ENCODE measurements around the gene TAP1.
A peak's percentile ranks its signal among the peaks of the same experiment; 100 is the strongest.
"Not testable (repeated sequence)": the region's sequence is repeated elsewhere in the genome, so short reads cannot be mapped to it uniquely, and the experiment has no call there.

TAP1 gene

DNA sequence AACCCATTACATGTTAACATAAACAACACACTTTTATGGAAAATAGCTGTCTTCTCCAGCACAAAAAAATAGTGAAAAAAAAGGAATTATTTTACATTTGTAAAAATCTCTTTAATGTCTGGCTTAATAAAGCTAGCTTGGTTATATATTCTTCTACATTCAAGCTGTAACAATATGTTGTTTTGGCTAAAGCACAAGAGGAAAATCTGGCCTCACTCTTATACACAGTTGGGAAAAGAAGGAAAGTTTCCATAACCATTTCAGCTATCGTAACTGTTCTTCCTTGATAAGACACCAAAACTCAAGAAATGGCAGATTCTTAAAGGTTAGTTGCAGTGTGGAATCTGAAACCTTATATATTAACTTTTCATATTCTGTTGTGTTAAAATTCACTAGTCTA is 44.3 kb downstream of the TAP1 start:
- no peak overlapping the region for H3K4me3 ChIP-seq (ENCODE audit: low read depth, low read length, poor library complexity, severe bottlenecking)
- no peak overlapping the region for H3K4me2 ChIP-seq (ENCODE audit: low read length)
- no peaks in the 10 kb centered on the region for H3K27me3 ChIP-seq (ENCODE audit: insufficient read depth, low read length)
- no peak overlapping the region for H2AFZ ChIP-seq (ENCODE audit: low read length)
- H3K27ac ChIP-seq (ENCODE audit: low read depth, low read length, poor library complexity, severe bottlenecking) = no peak overlapping the region
- TF ChIP-seq, protein P1, sequence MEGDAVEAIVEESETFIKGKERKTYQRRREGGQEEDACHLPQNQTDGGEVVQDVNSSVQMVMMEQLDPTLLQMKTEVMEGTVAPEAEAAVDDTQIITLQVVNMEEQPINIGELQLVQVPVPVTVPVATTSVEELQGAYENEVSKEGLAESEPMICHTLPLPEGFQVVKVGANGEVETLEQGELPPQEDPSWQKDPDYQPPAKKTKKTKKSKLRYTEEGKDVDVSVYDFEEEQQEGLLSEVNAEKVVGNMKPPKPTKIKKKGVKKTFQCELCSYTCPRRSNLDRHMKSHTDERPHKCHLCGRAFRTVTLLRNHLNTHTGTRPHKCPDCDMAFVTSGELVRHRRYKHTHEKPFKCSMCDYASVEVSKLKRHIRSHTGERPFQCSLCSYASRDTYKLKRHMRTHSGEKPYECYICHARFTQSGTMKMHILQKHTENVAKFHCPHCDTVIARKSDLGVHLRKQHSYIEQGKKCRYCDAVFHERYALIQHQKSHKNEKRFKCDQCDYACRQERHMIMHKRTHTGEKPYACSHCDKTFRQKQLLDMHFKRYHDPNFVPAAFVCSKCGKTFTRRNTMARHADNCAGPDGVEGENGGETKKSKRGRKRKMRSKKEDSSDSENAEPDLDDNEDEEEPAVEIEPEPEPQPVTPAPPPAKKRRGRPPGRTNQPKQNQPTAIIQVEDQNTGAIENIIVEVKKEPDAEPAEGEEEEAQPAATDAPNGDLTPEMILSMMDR (IDR thresholded peaks at IDR 0.05; ENCODE audit: low read length) = no peak
- TF ChIP-seq EZH2 (IDR thresholded peaks at IDR 0.05; ENCODE audit: borderline replicate concordance, low read length) = no peak
- no peaks in the 10 kb centered on the region for H3K9me2 ChIP-seq (ENCODE audit: low read depth, low read length)
- H3K9me3 ChIP-seq (ENCODE audit: low read length) = no peaks in the 10 kb centered on the region
- no peaks in the 10 kb centered on the region for H3F3A ChIP-seq (ENCODE audit: insufficient read depth, low read length)
- H3K79me2 ChIP-seq (ENCODE audit: insufficient read depth, low read length) = no peaks in the 10 kb centered on the region
- H4K20me1 ChIP-seq (ENCODE audit: insufficient read depth, low read length) = no peaks in the 10 kb centered on the region
- no peak overlapping the region for H3K9ac ChIP-seq (ENCODE audit: low read length)
- peaks cover 6% of the 10 kb centered on the region; the same call in 1 of the 2 replicates for H3K36me3 ChIP-seq (ENCODE audit: insufficient read depth, low read length)
- no peaks in the 10 kb centered on the region for H3K4me1 ChIP-seq (ENCODE audit: insufficient read depth, low read length, severe bottlenecking)

GRCh38 chr6:32807020-32807580 is 46.4 kb downstream of the TAP1 start:
- Histone ChIP-seq H3K79me2 (ENCODE audit: insufficient read depth, low read length) (no peaks in the 10 kb centered on the region), H3K4me2 (ENCODE audit: low read length) (no peak overlapping the region), H3K4me1 (ENCODE audit: insufficient read depth, low read length, severe bottlenecking) (no peaks in the 10 kb centered on the region), H3K9me2 (ENCODE audit: low read depth, low read length) (no peaks in the 10 kb centered on the region), H3K36me3 (ENCODE audit: insufficient read depth, low read length) (no peaks in the 10 kb centered on the region), H3F3A (ENCODE audit: insufficient read depth, low read length) (no peaks in the 10 kb centered on the region), H2AFZ (ENCODE audit: low read length) (no peak overlapping the region), H3K9ac (ENCODE audit: low read length) (no peak overlapping the region), H4K20me1 (ENCODE audit: insufficient read depth, low read length) (no peaks in the 10 kb centered on the region), H3K4me3 (ENCODE audit: low read depth, low read length, poor library complexity, severe bottlenecking) (no peak overlapping the region), H3K27me3 (ENCODE audit: insufficient read depth, low read length) (no peaks in the 10 kb centered on the region; the same call in 1 of the 2 replicates), H3K9me3 (ENCODE audit: low read length) (no peaks in the 10 kb centered on the region), H3K27ac (ENCODE audit: low read depth, low read length, poor library complexity, severe bottlenecking) (no peak overlapping the region)
- TF ChIP-seq, protein P1 (IDR thresholded peaks at IDR 0.05; ENCODE audit: low read length) = peak; percentile 37
- TF ChIP-seq EZH2 (IDR thresholded peaks at IDR 0.05; ENCODE audit: borderline replicate concordance, low read length) = no peak

DNA sequence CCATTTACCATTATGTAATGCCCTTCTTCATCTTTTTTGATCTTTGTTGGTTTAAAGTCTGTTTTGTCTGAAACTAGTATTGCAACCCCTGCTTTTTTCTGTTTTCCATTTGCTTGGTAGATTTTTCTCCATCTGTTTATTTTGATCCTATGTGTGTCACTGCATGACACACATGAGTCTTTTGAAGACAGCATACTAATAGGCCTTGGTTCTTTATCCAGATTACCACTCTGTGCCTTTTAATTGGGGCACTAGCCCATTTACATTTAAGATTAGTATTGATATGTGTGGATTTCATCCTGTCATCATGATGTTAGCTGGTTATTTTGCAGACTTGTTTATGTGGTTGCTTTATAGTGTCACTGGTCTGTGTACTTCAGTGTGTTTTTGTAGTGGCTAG is 48.1 kb downstream of the TAP1 start:
- H4K20me1 ChIP-seq (ENCODE audit: insufficient read depth, low read length); H3K79me2 ChIP-seq (ENCODE audit: insufficient read depth, low read length); H3K9me2 ChIP-seq (ENCODE audit: low read depth, low read length); H3K9me3 ChIP-seq (ENCODE audit: low read length); H2AFZ ChIP-seq (ENCODE audit: low read length); H3K36me3 ChIP-seq (ENCODE audit: insufficient read depth, low read length); H3K4me3 ChIP-seq (ENCODE audit: low read depth, low read length, poor library complexity, severe bottlenecking); H3K9ac ChIP-seq (ENCODE audit: low read length); H3K4me1 ChIP-seq (ENCODE audit: insufficient read depth, low read length, severe bottlenecking); H3K27me3 ChIP-seq (ENCODE audit: insufficient read depth, low read length); H3K27ac ChIP-seq (ENCODE audit: low read depth, low read length, poor library complexity, severe bottlenecking); H3K4me2 ChIP-seq (ENCODE audit: low read length); H3F3A ChIP-seq (ENCODE audit: insufficient read depth, low read length): not testable (repeated sequence)

- Histone ChIP-seq H3K9ac (ENCODE audit: low read length) (no peak overlapping the region), H3K9me3 (ENCODE audit: low read length) (peaks cover 6% of the 10 kb centered on the region), H3K36me3 (ENCODE audit: insufficient read depth, low read length) (no peaks in the 10 kb centered on the region; the same call in 1 of the 2 replicates), H3K4me3 (ENCODE audit: low read depth, low read length, poor library complexity, severe bottlenecking) (no peak overlapping the region), H3K4me2 (ENCODE audit: low read length) (no peak overlapping the region), H3K27ac (ENCODE audit: low read depth, low read length, poor library complexity, severe bottlenecking) (no peak overlapping the region), H3F3A (ENCODE audit: insufficient read depth, low read length) (no peaks in the 10 kb centered on the region), H3K4me1 (ENCODE audit: insufficient read depth, low read length, severe bottlenecking) (no peaks in the 10 kb centered on the region), H2AFZ (ENCODE audit: low read length) (no peak overlapping the region), H3K79me2 (ENCODE audit: insufficient read depth, low read length) (no peaks in the 10 kb centered on the region), H3K9me2 (ENCODE audit: low read depth, low read length) (no peaks in the 10 kb centered on the region), H3K27me3 (ENCODE audit: insufficient read depth, low read length) (no peaks in the 10 kb centered on the region; the same call in 1 of the 2 replicates), H4K20me1 (ENCODE audit: insufficient read depth, low read length) (no peaks in the 10 kb centered on the region)
- TF ChIP-seq, protein P1 (IDR thresholded peaks at IDR 0.05; ENCODE audit: low read length) = no peak
- TF ChIP-seq EZH2 (IDR thresholded peaks at IDR 0.05; ENCODE audit: borderline replicate concordance, low read length) = no peak
Observed at GRCh38 chr6:32803416-32803815, 50.1 kb downstream of the TAP1 start.

All from OCI-LY1 (cell line).